Gastrocnemius medialis (tissue), 4 donors: ENCODE results near the gene NDUFA11.

Experiments
- CTCF ChIP-seq, 5 experiments: fragments of 450-650 bp in 3 of 5; fragments of 200-600 bp in 2 of 5; sonication (generic) in 2 of 5; IDR thresholded peaks in 4 of 5; conservative IDR thresholded peaks in 1 of 5; 1 replicate in 4 of 5; 2 replicates in 1 of 5; pipeline ENCODE4 v1.5.1; 2016 to 2019; ENCODE audit warnings: antibody characterized with exemption in 5 of 5, mild to moderate bottlenecking in 3 of 5, moderate library complexity in 3 of 5
- POLR2A ChIP-seq, 2 donors: fragments of 450-650 bp; IDR thresholded peaks; one replicate each; pipeline ENCODE4 v1.6.1; 2017; ENCODE audit warnings: antibody characterized with exemption in 2 of 2, mild to moderate bottlenecking in 2 of 2, moderate library complexity in 2 of 2

- TF ChIP-seq CTCF (IDR thresholded peaks at IDR 0.05 in 4 of 5, conservative IDR thresholded peaks at IDR 0.05 in 1 of 5): no peak
- no peak for TF ChIP-seq POLR2A (IDR thresholded peaks at IDR 0.05)
Measured at GRCh38 chr19:5921516-5922160, 18.0 kb upstream of the NDUFA11 start.
